ELF-1 (cell line): ENCODE measurements around the gene DNAJB2.
A peak's percentile ranks its signal among the peaks of the same experiment; 100 is the strongest.
"Not testable (repeated sequence)": the region's sequence is repeated elsewhere in the genome, so short reads cannot be mapped to it uniquely, and the experiment has no call there.

Experiments
- DNase-seq: peaks from one replicate; pipeline ENCODE4 v3.0.0-alpha.2; 2016; ENCODE audit warnings: low read depth, low spot score

DNAJB2 gene

DNA sequence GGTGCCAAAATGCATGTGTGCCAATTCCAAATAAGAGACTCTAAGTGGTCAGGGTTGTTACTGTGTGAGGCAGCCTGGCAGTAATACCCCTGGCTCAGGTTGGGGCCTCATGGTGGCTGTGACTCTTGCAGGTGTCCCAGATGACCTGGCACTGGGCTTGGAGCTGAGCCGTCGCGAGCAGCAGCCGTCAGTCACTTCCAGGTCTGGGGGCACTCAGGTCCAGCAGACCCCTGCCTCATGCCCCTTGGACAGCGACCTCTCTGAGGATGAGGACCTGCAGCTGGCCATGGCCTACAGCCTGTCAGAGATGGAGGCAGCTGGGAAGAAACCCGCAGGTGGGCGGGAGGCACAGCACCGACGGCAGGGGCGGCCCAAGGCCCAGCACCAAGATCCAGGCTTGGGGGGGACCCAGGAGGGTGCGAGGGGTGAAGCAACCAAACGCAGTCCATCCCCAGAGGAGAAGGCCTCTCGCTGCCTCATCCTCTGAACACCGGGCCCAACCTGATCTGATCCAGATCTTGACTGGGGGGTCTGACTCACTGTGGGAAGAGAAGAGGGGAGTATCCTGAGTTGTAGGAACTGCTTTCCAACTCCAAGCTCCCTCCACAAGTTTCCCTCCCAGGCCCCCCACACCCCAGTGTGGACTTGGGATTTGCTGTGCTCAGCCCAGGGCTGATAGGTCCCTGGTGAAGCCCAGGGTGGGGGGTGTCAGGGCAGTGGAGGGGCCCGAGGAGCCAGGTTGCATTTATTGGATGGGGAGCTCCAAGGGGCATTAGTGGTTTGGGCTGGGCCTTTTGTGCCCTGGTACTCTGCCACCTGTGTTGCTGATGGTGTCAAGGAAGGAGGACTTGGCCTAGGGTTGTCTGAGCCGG, 5.6 kb downstream of the DNAJB2 start:
- no peak for DNase-seq

DNA sequence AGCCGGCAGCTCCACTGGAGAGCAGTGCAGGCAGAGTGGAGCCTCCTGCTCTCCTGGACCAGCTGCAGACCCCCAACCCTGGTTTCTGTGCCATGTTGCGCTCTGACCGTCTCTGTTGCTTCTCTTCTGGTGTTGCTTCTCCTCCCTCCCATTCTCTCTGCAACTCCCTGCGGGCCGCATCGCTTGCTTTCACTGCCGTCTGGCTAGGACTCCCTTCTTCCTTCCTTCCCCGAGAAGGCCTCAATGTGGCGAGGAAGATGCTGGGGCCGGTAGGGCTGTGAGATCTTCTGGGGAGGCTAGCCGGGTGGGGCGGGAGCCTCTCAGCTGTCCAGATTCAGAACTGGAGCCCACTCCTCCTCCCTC, 6.2 kb downstream of the DNAJB2 start:
- no peak for DNase-seq

DNA sequence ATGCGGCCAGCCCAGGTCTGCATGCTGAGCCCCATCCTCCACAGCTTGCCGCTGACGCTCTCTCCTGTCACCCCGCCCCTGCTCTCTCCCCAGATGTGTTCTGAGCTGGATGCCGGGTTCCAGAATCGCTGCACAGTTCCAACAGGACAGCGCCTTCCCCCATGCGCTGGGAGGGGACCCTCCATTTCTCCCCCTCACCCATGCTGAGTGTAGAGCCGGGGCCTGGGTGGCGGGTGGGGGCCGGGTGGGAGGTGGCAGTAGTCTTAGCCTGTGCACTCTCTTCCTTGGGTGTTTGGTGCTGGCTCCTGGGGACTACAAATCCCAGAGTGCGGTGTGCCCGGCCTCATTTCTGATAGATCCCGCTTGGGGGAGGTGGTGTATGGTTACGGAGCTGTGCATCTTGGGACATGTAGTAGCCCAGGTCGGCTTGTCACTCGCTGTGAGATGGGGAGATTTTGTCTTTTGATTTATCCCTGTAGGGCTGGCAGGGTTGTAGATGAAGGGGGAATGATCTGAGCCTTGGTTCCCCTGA, 6.8 kb downstream of the DNAJB2 start:
- peak; percentile 63 for DNase-seq

DNA sequence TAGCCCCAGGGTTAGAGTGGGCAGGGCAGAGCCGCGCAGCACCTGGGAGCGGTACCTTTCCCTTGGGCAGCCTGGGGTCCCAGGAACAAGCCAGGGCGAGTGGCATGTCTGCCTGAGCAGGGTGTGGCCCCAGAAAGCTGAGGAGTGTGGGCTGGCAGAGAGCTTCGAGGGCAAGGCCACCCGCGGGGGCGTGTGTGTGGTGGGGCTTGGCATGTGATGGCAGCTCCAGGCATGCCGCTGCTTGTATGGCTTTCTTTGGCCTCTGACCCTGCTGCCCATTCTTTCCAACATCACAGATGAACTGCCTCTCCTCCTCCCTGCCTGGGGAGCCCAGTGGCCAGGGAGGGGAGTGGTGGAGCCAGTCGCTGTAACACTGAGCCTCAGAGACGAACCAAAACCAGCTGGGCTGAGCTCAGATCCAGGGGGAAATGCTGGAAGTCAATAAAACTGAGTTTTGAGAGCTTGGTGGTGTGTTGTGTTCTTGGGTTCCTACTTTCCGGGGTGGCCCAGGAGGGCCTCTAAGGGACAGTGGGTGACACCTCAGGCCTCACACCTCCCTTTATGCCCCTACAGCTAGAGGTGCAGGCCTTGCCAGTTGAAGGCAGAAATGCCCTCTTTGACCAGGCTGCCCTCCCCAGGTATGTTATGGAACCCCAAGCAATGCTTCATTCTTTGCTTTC, 7.4 kb downstream of the DNAJB2 start:
- DNase-seq = no peak

DNA sequence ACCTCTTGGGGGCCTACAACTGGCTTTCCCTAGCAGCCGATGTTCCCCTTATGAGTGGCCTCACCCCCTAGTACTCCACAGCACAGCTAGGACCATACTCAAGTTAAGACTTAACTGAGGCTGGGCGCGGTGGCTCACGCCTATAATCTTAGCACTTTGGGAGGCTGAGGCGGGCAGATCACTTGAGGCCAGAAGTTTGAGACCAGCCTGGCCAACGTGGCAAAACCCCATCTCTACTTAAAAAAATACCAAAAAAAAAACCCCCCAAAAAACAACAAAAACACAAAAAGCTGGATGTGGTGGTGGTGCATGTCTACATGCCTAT, 7.9 kb downstream of the DNAJB2 start:
- DNase-seq = not testable (repeated sequence)

DNA sequence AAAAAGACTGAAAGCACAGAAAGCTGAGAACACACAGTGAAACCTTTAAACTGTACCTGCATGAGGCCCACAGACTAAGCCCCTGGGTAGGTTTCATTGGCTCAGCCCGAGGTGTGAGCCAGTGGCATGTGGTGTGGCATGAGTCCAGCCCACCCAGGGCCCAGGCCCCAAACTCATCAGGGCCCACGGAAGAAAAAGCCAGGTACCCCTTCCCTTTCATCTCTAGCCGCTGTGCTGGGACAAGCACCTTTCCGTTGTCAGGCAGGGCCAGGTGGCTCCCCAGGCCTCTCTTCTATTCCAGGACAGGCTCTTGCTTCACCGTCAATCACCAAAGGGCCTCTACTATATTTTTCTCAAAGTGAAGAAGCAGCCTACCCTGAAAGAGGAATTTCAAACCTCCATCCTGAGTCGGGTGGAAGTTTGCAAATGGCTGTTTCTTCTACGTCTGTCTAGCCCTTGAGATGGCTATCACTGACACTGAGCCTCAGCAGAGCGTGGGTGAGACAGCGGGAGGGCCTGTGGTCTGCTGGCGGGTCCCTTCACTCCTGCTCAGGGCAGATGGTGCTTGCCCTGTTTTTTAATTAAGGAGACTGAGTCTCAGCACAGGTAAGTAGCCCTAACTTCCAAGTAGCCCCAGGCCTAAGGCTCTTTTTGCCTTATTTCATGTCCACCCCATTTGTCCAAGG, 8.6 kb downstream of the DNAJB2 start:
- no peak for DNase-seq

DNA sequence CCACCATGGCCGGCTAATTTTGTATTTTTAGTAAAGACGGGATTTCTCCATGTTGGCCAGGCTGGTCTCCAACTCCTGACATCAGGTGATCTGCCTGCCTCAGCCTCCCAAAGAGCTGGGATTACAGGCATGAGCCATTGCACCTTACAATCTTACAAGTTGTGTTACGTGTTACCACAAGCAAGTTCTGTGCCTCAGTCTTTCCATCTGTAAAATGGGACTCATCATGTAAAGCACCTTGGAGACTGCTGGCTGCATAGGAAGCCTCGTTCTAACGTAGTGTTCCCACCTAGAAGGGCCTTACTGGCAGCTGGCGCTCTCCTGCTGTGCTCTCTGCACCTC, 10.0 kb downstream of the DNAJB2 start:
- no peak for DNase-seq

DNA sequence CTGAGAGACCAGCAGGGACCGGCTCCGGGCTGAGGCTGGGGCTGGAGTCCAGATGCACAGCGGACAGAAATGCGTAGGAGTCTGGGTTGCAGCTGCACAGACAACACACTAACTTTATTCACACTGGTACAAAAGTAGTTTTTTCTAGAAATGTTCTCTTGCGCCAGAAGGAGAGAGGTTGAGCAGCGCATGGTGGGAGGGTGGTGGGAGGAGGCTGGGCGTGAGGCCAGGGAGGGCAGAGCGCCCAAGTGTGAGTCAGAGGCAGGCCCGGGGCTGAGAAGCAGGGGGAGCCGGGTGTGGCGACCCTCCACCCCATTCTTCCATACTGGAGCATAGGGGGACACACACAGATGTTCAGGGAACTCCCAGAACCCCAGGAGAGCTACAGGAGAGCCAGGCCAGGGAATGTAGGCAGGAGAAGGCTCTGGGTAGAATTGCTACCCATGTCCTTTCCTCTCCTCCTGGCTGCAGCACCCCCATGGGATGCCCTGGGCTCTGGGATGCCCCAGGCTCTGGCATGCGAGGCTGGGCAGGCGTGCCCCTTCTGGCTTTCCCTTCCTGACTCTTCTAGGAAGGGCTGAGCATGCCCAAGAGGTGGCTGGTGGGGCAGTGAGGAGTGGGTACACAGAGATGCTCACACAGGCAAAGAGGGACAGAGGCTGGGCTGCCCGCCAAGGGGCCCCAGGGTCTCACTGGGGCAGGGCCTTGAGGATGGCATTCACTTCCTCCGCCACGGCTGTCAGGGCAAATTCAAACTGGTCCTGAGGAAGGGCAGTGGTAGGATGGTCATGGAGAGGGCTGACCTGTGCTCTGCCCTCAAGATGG, 10.6 kb downstream of the DNAJB2 start:
- DNase-seq = no peak

DNA sequence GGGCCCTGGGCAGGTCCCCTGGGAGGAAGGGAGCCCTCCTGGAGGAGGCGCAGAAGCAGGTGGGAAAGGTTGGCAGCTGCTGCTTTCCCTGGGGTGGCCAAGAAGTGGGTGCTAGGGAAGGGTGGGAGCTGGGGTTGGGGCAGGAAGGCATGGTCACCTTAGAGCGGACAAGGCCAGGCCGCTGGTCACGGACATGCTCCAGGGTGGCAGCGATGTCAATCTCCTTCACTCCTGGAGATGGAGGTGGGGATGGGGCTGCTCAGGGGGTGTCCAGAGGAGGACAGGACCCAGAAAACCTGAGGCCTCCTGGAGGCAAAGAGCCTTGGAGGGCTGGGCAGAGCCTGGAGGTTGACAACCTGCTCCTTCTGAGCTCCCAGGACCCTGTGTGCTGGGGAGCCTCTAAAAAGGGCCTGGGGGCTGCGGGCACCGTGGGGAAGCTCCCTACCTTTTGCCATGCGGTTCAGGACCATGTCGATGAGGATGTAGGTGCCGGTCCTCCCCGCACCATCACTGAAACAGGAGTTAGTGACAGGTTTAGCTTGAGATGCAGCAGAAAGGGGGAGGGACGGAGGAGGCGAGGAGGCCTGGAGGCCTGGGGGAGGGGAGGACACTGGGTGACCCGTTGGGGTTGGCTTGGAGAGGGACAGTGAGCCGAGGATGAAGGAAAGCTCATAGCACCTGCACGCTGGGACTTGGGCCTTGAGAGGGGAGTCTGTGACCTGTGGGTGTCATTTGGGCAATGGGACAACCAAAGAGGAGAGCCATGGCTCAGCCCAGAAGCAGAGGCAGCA, 11.4 kb downstream of the DNAJB2 start:
- no peak for DNase-seq

DNA sequence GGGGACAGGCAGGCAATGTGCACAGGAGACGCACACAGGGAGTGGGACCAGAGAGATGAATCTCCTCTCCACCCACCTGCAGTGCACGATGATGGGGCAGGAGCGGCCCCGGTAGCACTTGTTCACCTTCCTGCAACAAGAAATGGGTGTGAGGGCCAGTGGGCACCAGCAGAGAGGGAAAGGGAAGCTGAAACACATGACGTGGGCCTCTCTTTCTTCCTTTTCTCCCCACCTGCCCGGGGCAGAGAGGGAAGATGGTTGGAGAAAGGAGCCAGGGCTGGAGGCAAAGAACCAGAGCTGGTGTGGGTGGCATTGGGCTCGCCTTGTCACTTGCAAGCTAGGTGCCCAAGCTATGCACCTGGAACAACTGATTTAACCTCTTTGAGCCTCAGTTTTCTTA, 12.2 kb downstream of the DNAJB2 start:
- DNase-seq = no peak

DNA sequence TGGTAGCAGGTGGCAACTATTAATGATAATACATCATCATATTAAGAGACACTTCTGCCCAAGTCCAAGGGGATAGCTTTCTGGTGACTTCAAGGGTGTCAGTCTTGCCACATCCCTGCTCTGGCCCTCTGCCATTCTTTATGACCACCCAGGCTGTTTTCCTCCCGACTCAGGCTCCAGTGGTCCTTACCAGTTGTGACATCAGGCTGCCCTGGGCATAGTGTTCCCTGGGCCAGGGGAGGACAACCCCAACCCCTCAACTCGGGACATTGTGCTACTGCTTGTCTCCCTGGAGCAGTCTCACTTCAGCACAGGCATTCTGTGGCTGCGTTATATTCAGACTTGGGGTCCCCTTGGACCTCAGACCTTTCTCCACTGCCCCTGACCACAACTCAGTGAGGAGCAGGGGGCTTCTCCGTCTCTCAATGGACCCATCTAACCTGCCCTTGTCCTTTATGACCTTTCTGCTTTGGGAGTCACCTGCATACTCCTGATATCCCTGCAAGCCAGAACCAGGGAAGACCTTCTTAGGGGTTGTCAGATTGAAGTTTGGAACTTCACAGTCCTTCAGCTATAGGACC, 12.8 kb downstream of the DNAJB2 start:
- no peak for DNase-seq

DNA sequence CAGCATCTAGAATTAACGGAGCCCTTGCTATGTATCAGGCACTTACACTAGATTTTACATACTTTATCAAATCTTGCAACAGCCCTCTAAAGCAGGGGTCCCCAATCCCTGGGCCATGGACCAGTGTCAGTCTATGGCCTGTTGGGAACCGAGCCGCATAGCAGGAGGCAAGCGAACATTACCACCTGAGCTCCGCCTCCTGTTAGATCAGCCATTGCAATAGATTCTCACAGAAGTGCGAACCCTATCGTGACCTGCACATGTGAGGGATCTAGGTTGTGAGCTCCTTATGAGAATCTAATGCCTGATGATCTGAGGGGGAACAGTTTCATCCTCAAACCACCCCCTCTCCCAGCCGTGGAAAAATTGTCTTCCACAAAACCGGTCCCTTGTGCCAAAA, 13.4 kb downstream of the DNAJB2 start:
- no peak for DNase-seq

DNA sequence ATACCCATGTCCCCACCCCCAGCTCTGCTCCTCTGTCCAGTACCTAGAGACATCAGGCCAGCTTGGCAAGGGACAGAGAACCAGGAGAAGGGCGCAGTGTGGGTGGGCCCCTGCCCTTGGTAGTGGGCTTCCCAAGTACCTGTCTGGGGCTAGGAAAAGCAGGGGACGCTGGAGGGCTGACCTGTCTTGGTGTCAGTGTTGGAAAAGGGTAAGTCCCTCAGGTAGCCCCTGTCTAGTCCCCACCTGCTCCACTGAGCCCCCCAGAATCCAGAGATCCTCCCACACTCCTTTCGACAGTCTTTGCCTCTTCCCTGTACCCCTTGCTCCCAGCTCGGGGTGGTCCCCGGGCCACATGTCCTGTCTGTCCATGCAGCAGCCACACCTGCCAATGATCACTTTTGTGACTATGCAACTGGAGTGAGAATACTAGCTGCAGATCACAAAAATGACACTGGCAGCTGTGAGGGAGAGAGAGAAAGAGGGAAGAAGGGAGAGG, 14.6 kb downstream of the DNAJB2 start:
- DNase-seq = no peak

DNA sequence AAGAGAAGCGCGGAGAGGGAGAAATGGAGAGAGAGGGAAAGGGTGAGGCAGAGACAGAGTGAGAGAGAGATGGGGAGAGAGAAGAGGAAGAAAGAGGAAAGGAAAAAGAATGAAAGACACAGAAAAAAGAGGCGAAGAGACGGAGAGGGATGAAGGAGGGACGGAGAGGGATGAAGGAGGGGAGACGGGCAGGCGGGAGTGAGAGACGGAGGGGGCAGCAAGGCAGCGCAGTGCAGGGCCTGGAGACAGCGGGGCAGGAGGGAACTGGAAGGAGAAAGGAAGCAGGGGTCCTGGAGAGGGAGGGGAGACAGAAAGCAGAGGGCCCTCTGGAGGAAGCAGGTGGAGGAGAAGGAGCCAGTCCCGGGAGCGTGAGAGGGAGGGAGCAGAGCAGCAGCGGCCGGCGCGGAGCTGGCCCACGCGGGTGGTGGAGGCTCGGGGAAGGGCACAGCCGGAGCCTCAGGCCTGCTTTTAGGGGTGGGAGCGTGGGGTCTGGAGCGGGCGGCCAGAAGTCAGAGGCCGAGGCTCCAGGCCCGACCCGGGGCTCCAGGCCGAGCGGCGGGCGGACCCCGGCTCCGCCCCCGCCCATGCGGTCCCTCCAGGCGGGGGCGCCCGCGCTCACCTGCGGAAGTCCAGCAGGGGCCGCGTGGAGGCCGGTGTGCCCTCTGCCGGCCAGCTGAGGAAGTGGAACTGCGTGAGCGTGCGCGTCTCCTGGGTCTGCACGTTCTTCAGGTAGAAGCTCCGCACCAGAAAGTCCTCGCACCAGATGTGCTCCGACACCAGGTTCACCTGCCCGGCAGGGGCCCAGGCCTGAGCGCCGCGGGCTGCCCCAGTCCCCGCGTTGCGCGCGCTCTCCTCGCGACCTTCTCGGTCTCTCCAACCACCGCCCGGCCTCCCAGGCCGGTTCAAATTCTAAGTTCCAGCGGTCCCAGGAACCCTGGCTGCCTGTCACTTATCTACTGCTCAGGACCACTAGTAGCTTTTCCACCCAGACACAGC, 15.5 kb downstream of the DNAJB2 start:
- peak; percentile 98 for DNase-seq

DNA sequence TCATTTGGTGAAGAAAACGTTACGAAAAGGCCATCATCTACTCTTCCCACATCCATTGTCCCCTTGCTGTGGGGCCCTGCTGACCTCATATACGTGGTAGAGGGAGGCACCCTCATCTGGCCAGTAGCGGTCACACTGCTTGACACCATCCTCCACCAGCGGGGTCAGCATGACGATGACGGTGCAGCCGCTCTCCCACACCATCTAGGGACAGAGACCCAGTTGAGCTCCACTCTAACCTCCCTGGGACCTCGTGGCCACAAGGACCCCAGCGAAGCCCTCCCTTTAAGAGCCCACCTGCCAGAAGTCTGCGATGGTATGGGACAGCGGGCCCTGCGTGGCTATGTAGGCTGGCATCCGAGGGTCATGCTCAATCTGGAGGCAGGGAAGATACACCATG, 17.0 kb downstream of the DNAJB2 start:
- DNase-seq = no peak

DNA sequence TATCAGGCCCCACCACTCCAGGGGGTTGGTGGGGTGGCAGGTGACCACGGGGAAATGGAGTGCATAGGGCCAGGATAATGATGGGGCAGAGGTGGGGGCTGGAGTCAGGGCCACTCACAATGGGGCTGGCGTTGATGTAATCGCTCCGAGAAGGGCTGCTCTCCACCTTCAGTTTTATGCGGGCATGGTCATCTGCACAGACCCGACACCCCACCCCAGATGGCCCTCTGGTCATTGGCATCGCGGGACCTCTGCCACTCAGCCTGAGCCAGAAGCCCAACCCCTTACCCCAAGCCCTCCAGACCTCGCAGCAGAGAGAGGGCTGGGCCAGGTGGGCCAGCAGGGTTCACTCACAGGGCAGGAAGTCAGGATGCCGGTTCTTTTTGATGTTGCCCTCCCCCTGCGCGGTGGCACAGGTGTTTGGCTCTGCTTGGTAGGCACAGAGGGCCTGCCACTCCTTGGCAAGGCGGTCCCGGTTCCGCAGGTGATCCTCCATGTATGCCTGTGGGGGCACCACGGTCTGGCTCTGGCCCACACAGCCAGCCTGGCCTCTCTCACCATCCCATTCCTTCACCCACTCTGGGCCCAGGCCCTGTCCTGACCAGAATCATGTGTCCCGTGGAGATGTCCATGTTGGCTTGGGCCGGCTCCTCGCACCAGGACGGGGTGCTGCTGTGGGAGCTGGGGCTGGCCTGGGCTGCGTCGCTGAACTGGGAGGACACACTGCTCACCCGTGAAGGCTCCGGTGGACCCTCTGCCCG, 17.6 kb downstream of the DNAJB2 start:
- no peak for DNase-seq

DNA sequence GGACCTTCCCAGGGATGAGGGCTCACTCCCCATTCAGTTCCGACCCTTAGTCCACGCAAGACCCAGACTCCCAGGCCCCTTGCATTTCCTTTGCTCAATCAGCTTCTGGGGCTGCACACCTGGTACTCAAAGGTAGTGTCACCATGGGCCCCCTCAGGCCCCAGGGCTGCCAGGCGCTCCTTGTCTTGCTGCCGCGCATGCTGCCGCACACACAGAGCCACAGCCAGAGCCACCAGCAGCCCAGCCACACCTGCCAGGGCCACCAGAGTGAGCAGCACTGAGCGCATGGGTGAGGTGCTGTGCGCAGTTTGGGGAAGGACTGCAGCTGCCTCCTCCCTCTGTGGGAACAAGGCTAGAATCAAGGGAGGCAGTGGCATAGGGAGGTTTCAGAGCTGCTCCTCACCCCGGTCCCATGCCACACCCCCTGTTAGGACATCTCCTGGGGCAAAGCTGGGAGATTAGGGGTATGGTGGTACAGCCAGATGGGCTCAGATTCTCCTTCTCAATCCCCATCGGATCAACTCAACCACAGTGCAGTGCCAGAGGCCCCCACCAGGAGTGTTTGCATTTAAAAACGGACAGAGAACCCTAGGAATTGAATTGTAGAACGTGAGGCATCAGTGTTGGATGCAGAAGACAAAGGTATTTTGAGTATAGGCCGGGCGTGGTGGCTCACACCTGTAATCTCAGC, 18.7 kb downstream of the DNAJB2 start:
- no peak for DNase-seq
